ENCODE measurements around the gene SLF2. TPM values are rescaled to one million over a fixed set of nuclear protein-coding genes. Genes with fewer than 3 reads are reported as not detected.

The SLF2 gene
- total and polyA plus RNA-seq, 9 of the 15 experiments (the other 6 are each of a cell fraction or from before 2014, with no cell fraction given) = 1.7 to 18.4 (median 7.8) TPM

- POLR2A ChIA-PET = no interaction called here
- Histone ChIP-seq H4K20me1 (replicated peaks; ENCODE audit: control insufficient read depth, insufficient read depth, low read length) (no peaks in the 10 kb centered on the region; the same call in 1 of the 2 replicates), H3K4me1 (replicated peaks in 1 of 2; ENCODE audit: control insufficient read depth in 2 of 2, insufficient read depth in 2 of 2, low read length in 2 of 2) (peaks cover 0 to 4% of the 10 kb centered on the region in 2 experiments; a peak in 2 of 5 replicates), H3K36me3 (ENCODE audit: control insufficient read depth, insufficient read depth, low read length) (peaks cover 17% of the 10 kb centered on the region; the same call in 2 of the 3 replicates), H3K9ac (ENCODE audit: insufficient read depth in 1 of 2, low read depth in 2 of 2, low read length in 2 of 2) (no peak overlapping the region), H3K27me3 (ENCODE audit: control insufficient read depth in 2 of 2, insufficient read depth in 2 of 2, low read length in 2 of 2) (no peaks in the 10 kb centered on the region), H3K9me3 (replicated peaks; ENCODE audit: control insufficient read depth, insufficient read depth, low read depth, low read length) (no peaks in the 10 kb centered on the region), H3K4me3 (no peak overlapping the region), H2AFZ (ENCODE audit: low read depth, low read length) (no peak overlapping the region), H3K79me2 (ENCODE audit: control insufficient read depth, insufficient read depth, low read length) (no peaks in the 10 kb centered on the region), H3K27ac (ENCODE audit: extremely low read depth, low read depth, low read length) (no peak overlapping the region), H3K4me2 (ENCODE audit: insufficient read depth, low read length) (no peak overlapping the region), H3K9me1 (ENCODE audit: control insufficient read depth, insufficient read depth, low read length) (no peaks in the 10 kb centered on the region)
- no TSS peak for BruUV-seq (replicated peaks)
- intact Hi-C loops (cut with micrococcal nuclease) = no loop called here
- TF ChIP-seq ZNF561 (CRISPR knock-in tag; conservative IDR thresholded peaks at IDR 0.05) (no peak), BCLAF1 (IDR thresholded peaks at IDR 0.05; ENCODE audit: borderline replicate concordance in 1 of 2, control insufficient read depth in 1 of 2, low read depth in 2 of 2, low read length in 1 of 2) (no peak), HNRNPUL1 (IDR thresholded peaks at IDR 0.05; ENCODE audit: low read length) (no peak), ZNF239 (CRISPR knock-in tag; IDR thresholded peaks at IDR 0.05) (no peak)
- FAIRE-seq (no peak), DNase-seq (ENCODE audit: extremely low read depth in 1 of 4, low spot score in 3 of 4) (no peak), ATAC-seq (no peak)
- CTCF ChIA-PET (ENCODE audit: low intra/inter-chr PET ratio) = no interaction called here
- 80% methylated on average over 2 of the region's 2 CpGs for WGBS (ENCODE audit: insufficient coverage, low coverage, missing lambda C conversion rate)
- in situ Hi-C loops (cut with MboI) = loop anchor here (25.0 kb wide), 1 partner anchor 1057 kb away; no protein-coding TSS in a partner anchor
Observed at GRCh38 chr10:100980311-100980710, 67.5 kb downstream of the SLF2 start.
